GM23338 (cell line): ENCODE measurements around the gene CTF1. TPM values are rescaled to one million over a fixed set of nuclear protein-coding genes. Genes with fewer than 3 reads are reported as not detected.

Experiments
- ATAC-seq: fragments of 200-7000 bp; cut with Tn5 transposase; 3 replicates; pipeline ENCODE4 v1.9.1; 2020
- DNase-seq: peaks from one replicate; pipeline ENCODE4 v3.0.0-alpha.2; 2015; ENCODE audit warnings: low spot score
- H2AFZ ChIP-seq: fragments of 200-600 bp; sonication (generic); 2 replicates; pipeline ENCODE4 v1.8.0; 2016; ENCODE audit warnings: antibody characterized with exemption, mild to moderate bottlenecking, moderate library complexity
- H3F3A ChIP-seq: fragments of 200-600 bp; sonication (generic); replicated peaks from 2 replicates; pipeline ENCODE4 v1.8.0; 2017; ENCODE audit warnings: antibody characterized with exemption, mixed run types, low read depth
- H3K27ac ChIP-seq: fragments of 200-600 bp; sonication (generic); 2 replicates; pipeline ENCODE4 v1.6.1; 2016; ENCODE audit warnings: low read depth
- H3K27me3 ChIP-seq: fragments of 200-600 bp; sonication (generic); 2 replicates; pipeline ENCODE4 v1.8.0; 2016; ENCODE audit warnings: mild to moderate bottlenecking, mixed run types, moderate library complexity; ENCODE audit not compliant: insufficient read depth
- H3K36me3 ChIP-seq: fragments of 200-600 bp; sonication (generic); 2 replicates; pipeline ENCODE4 v1.8.0; 2016; ENCODE audit warnings: mild to moderate bottlenecking; ENCODE audit not compliant: insufficient read depth
- H3K4me1 ChIP-seq: fragments of 200-600 bp; sonication (generic); 2 replicates; pipeline ENCODE4 v1.8.0; 2016; ENCODE audit warnings: mild to moderate bottlenecking, moderate library complexity; ENCODE audit not compliant: insufficient read depth
- H3K4me2 ChIP-seq: fragments of 200-600 bp; sonication (generic); 2 replicates; pipeline ENCODE4 v1.7.1; 2017; ENCODE audit warnings: mixed run types
- H3K4me3 ChIP-seq: fragments of 200-600 bp; sonication (generic); 2 replicates; pipeline ENCODE4 v1.6.1; 2016; ENCODE audit warnings: mixed run types
- H3K79me2 ChIP-seq: fragments of 200-600 bp; sonication (generic); replicated peaks from 2 replicates; pipeline ENCODE4 v1.8.0; 2017; ENCODE audit warnings: mild to moderate bottlenecking; ENCODE audit not compliant: insufficient read depth
- H3K9me2 ChIP-seq: fragments of 200-600 bp; sonication (generic); 2 replicates; pipeline ENCODE4 v1.8.0; 2017; ENCODE audit not compliant: insufficient read depth
- H4K20me1 ChIP-seq: fragments of 200-600 bp; sonication (generic); replicated peaks from 2 replicates; pipeline ENCODE4 v1.8.0; 2017; ENCODE audit warnings: mild to moderate bottlenecking; ENCODE audit not compliant: insufficient read depth
- H3K27ac Mint-ChIP-seq: 2 replicates; pipeline ENCODE4 v1.8.0; 2020; ENCODE audit warnings: inconsistent platforms, mild to moderate bottlenecking, moderate library complexity, mixed read lengths
- H3K27me3 Mint-ChIP-seq: 3 replicates; pipeline ENCODE4 v1.8.0; 2022; ENCODE audit warnings: low read depth, mild to moderate bottlenecking, moderate library complexity, mixed read lengths, inconsistent platforms; ENCODE audit not compliant: insufficient read depth, poor library complexity
- H3K36me3 Mint-ChIP-seq: 3 replicates; pipeline ENCODE4 v1.8.0; 2021; ENCODE audit warnings: low read depth, mild to moderate bottlenecking, inconsistent platforms, moderate library complexity, mixed read lengths
- H3K4me1 Mint-ChIP-seq: 3 replicates; pipeline ENCODE4 v1.8.0; 2020; ENCODE audit warnings: mild to moderate bottlenecking, inconsistent platforms, mixed read lengths
- H3K4me3 Mint-ChIP-seq: 3 replicates; pipeline ENCODE4 v1.8.0; 2021; ENCODE audit warnings: moderate library complexity, mild to moderate bottlenecking, inconsistent platforms, mixed read lengths
- H3K9me3 Mint-ChIP-seq: 3 replicates; pipeline ENCODE4 v1.8.0; 2020; ENCODE audit warnings: moderate library complexity, mild to moderate bottlenecking, inconsistent platforms, mixed read lengths
- CREB1 ChIP-seq: fragments of 250-450 bp; sonication (Bioruptor Pico); IDR thresholded peaks from 2 replicates; pipeline ENCODE4 v1.5.0; 2020; ENCODE audit warnings: low read depth, mild to moderate bottlenecking, moderate library complexity
- EZH2 ChIP-seq: fragments of 200-600 bp; sonication (generic); IDR thresholded peaks from one replicate; pipeline ENCODE4 v1.8.0; 2017; ENCODE audit warnings: antibody characterized with exemption, mild to moderate bottlenecking, low read depth; ENCODE audit not compliant: unreplicated experiment
- JUNB ChIP-seq: IDR thresholded peaks from one replicate; pipeline ENCODE4 v1.6.1; 2016; ENCODE audit warnings: antibody characterized with exemption; ENCODE audit not compliant: unreplicated experiment
- NANOG ChIP-seq: IDR thresholded peaks from 2 replicates; pipeline ENCODE4 v1.6.1; 2016; ENCODE audit warnings: antibody characterized with exemption, borderline replicate concordance
- POLR2AphosphoS5 ChIP-seq: IDR thresholded peaks from 2 replicates; pipeline ENCODE4 v1.6.1; 2016; ENCODE audit warnings: antibody characterized with exemption, low read depth
- STAT1 ChIP-seq: IDR thresholded peaks from one replicate; pipeline ENCODE4 v1.6.1; 2016; ENCODE audit warnings: antibody characterized with exemption; ENCODE audit not compliant: unreplicated experiment
- ZNF331 ChIP-seq: fragments of 250-450 bp; sonication (Bioruptor Pico); IDR thresholded peaks from 2 replicates; pipeline ENCODE4 v1.5.0; 2020; ENCODE audit warnings: low read depth, mild to moderate bottlenecking, moderate library complexity
- ZNF462 ChIP-seq: fragments of 250-450 bp; sonication (Bioruptor Pico); IDR thresholded peaks from 2 replicates; pipeline ENCODE4 v1.5.0; 2020; ENCODE audit warnings: mild to moderate bottlenecking, moderate library complexity
- polyA plus RNA-seq: library from polyadenylated mRNA; unstranded; fragments of >200 nt; fragmentation: Nextera tagmentation; extraction: Ambion mirVana; gene quantifications from 2 replicates; pipeline ENCODE4 v1.2.1, GENCODE V29; 2016
- total RNA-seq: library from RNA; depleted of rRNA; stranded (reverse); fragments of >200 nt; shearing (Covaris generic); gene quantifications from 2 replicates; pipeline ENCODE4 v1.2.3, GENCODE V29; 2014

CTF1 gene
- total and polyA plus RNA-seq, 2 experiments from 2014 or later: 0.24 to 0.52 TPM

- Histone ChIP-seq H3K79me2 (no peaks in the 10 kb centered on the region), H3K4me3 (no peak overlapping the region), H3K27ac (no peak overlapping the region), H4K20me1 (no peaks in the 10 kb centered on the region; the same call in 1 of the 2 replicates), H3F3A (no peaks in the 10 kb centered on the region), H3K4me1 (no peaks in the 10 kb centered on the region), H2AFZ (no peak overlapping the region), H3K36me3 (no peaks in the 10 kb centered on the region), H3K27me3 (no peaks in the 10 kb centered on the region), H3K4me2 (no peak overlapping the region), H3K9me2 (no peaks in the 10 kb centered on the region)
- DNase-seq (no peak), ATAC-seq (no peak)
- no peak overlapping the region for H3K4me3 Mint-ChIP-seq
- H3K9me3 Mint-ChIP-seq: no peaks in the 10 kb centered on the region
- H3K27ac Mint-ChIP-seq: no peak overlapping the region
- peaks cover 24% of the 10 kb centered on the region for H3K36me3 Mint-ChIP-seq
- H3K4me1 Mint-ChIP-seq: peaks cover 7% of the 10 kb centered on the region; the same call in 2 of the 3 replicates
- no peak for TF ChIP-seq EZH2
- no peak for TF ChIP-seq POLR2AphosphoS5
- TF ChIP-seq JUNB: no peak
- no peak for TF ChIP-seq NANOG
- no peak for TF ChIP-seq ZNF462
- no peak for TF ChIP-seq STAT1
- no peak for TF ChIP-seq ZNF331 (CRISPR knock-in tag)
- no peak for TF ChIP-seq CREB1 (CRISPR knock-in tag)
- peaks cover 7% of the 10 kb centered on the region for H3K27me3 Mint-ChIP-seq
These were observed 11.2 kb upstream of the CTF1 start for GRCh38 chr16:30885196-30885595.
